Lower leg skin (tissue), 3 donors: ENCODE results near the gene ADH7.

Experiments used
- POLR2A ChIP-seq, 2 donors: fragments of 450-650 bp; IDR thresholded peaks; one replicate each; pipeline ENCODE4 v1.6.1; 2016 to 2017; ENCODE audit warnings: antibody characterized with exemption in 2 of 2, mild to moderate bottlenecking in 1 of 2, moderate library complexity in 1 of 2
- TF ChIP-seq, protein P1 (sequence below), 3 donors: fragments of 450-650 bp; IDR thresholded peaks; one replicate each; pipeline ENCODE4 v1.5.1; 2016; ENCODE audit warnings: antibody characterized with exemption in 3 of 3, mild to moderate bottlenecking in 3 of 3, moderate library complexity in 2 of 3

DNA sequence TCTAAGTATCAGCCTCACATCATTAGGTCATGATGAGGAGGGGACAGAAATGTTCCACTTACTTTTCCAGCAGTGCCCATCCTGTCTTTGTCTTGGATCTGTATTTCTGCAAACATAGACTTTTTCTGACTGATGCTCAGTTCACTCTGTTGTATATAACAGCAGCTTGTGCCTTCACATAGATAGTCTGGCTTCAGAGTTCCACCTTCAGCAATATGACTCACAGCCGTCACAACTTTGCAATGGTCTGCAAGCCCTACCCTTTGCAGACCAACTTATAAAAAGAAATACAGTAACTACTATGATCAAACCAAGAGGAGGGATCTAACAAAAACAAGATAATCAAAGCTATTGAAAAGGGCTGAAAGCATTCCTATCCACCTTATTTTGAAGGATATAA, at the start of gene ADH7:
- TF ChIP-seq, protein P1, sequence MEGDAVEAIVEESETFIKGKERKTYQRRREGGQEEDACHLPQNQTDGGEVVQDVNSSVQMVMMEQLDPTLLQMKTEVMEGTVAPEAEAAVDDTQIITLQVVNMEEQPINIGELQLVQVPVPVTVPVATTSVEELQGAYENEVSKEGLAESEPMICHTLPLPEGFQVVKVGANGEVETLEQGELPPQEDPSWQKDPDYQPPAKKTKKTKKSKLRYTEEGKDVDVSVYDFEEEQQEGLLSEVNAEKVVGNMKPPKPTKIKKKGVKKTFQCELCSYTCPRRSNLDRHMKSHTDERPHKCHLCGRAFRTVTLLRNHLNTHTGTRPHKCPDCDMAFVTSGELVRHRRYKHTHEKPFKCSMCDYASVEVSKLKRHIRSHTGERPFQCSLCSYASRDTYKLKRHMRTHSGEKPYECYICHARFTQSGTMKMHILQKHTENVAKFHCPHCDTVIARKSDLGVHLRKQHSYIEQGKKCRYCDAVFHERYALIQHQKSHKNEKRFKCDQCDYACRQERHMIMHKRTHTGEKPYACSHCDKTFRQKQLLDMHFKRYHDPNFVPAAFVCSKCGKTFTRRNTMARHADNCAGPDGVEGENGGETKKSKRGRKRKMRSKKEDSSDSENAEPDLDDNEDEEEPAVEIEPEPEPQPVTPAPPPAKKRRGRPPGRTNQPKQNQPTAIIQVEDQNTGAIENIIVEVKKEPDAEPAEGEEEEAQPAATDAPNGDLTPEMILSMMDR (IDR thresholded peaks at IDR 0.05) = no peak
- TF ChIP-seq POLR2A (IDR thresholded peaks at IDR 0.05) = no peak
